GM10248 (cell line): ENCODE results near the gene SAMD14.

Source experiments
- CTCF ChIA-PET: fragments of 300-600 bp; sonication (Branson Sonifier 250); formaldehyde crosslinking; extraction: SDS; loops from one replicate; lab custom pipeline; 2021; ENCODE audit warnings: antibody characterized with exemption; lab: Yijun Ruan, JAX
- POLR2A ChIA-PET: fragments of 350-650 bp; sonication (Branson Sonifier 250); formaldehyde crosslinking; extraction: SDS; loops from one replicate; lab custom pipeline; 2020; ENCODE audit warnings: antibody characterized with exemption; lab: Yijun Ruan, JAX
- DNase-seq: peaks from one replicate; pipeline ENCODE4 v3.0.0; 2012; ENCODE audit errors: extremely low spot score
- CTCF ChIP-seq: IDR thresholded peaks from 2 replicates; pipeline ENCODE4 v1.5.1; 2012; ENCODE audit warnings: mild to moderate bottlenecking, low read depth; ENCODE audit errors: extremely low read depth, missing control alignments, control extremely low read depth

SAMD14 gene

GRCh38 chr17:50129353-50129727 lies 620 bp downstream of the SAMD14 start:
- DNase-seq = no peak
- ChIA-PET CTCF (interaction anchor here (2.3 to 4.4 kb wide), 2 partner anchors 12 to 35 kb away, joined by 7 to 22 read pairs; partner anchors contain the start of gene PDK2), POLR2A (no interaction called here)
- no peak for TF ChIP-seq CTCF

GRCh38 chr17:50128441-50129352 lies 1.3 kb downstream of the SAMD14 start:
- DNase-seq = no peak
- TF ChIP-seq CTCF = no peak
- ChIA-PET CTCF (interaction anchor here (0.6 kb wide), 1 partner anchor 72 kb away, joined by 3 read pairs; no protein-coding TSS in a partner anchor), POLR2A (no interaction called here)

- DNase-seq = no peak
- POLR2A ChIA-PET = no interaction called here
- no peak for TF ChIP-seq CTCF
- CTCF ChIA-PET = interaction anchor here (2.7 kb wide), 1 partner anchor 42 kb away, joined by 6 read pairs; no protein-coding TSS in a partner anchor
Observed at GRCh38 chr17:50127697-50128361, 2.1 kb downstream of the SAMD14 start.

- ChIA-PET POLR2A (interaction anchor here (0.7 kb wide), 1 partner anchor 417 kb away, joined by 4 read pairs; no protein-coding TSS in a partner anchor), CTCF (interaction anchor here (1.6 to 2.7 kb wide), 3 partner anchors 10 to 44 kb away, joined by 6 to 15 read pairs (median 7); partner anchors contain the start of gene PDK2)
- TF ChIP-seq CTCF = no peak
- no peak for DNase-seq
Observed at GRCh38 chr17:50125420-50125997, 4.5 kb downstream of the SAMD14 start.

- POLR2A ChIA-PET = interaction anchor here (0.7 kb wide), 1 partner anchor 10 kb away, joined by 4 read pairs; no protein-coding TSS in a partner anchor
Observed at GRCh38 chr17:50123649-50124349, 6.2 kb downstream of the SAMD14 start.

More at GRCh38 chr17:50123649-50124349, 6.2 kb downstream of the SAMD14 start:
- no peak for TF ChIP-seq CTCF
- DNase-seq = no peak
- CTCF ChIA-PET = interaction anchor here (0.9 to 18.1 kb wide), 6 partner anchors 10 to 78 kb away, joined by 3 to 246 read pairs (median 6); partner anchors contain the start of genes COL1A1 and PDK2
